Body of pancreas (tissue), 4 donors: ENCODE results near the gene IGF1R. TPM values are rescaled to one million over a fixed set of nuclear protein-coding genes. Genes with fewer than 3 reads are reported as not detected.

Experiments
- ATAC-seq: fragments of 150-250 bp; one replicate; pipeline ENCODE4 v1.9.1; 2016
- DNase-seq, 4 donors: peaks; one replicate each; pipeline ENCODE4 v3.0.0-alpha.2; 2019
- H3K27ac ChIP-seq, 4 donors: fragments of 200-600 bp; sonication (generic); 1 replicate in 3 of 4; 2 replicates in 1 of 4; pipeline versions ENCODE4 v1.5.1 to v1.6.1; 2016 to 2019; ENCODE audit warnings: mild to moderate bottlenecking in 1 of 4, mixed read lengths in 1 of 4, moderate library complexity in 1 of 4
- H3K27me3 ChIP-seq, 2 donors: fragments of 200-600 bp; sonication (generic); one replicate each; pipeline ENCODE4 v1.6.0; 2016; ENCODE audit warnings: mild to moderate bottlenecking in 1 of 2
- H3K36me3 ChIP-seq, 2 donors: fragments of 200-600 bp; sonication (generic); replicated peaks in 1 of 2; 2 replicates each; pipeline ENCODE4 v1.5.1; 2016; ENCODE audit warnings: low read depth in 2 of 2; ENCODE audit not compliant: insufficient read depth in 1 of 2
- H3K4me1 ChIP-seq: fragments of 200-600 bp; sonication (generic); one replicate; pipeline ENCODE4 v1.6.0; 2016
- H3K4me3 ChIP-seq, 2 donors: fragments of 200-600 bp; sonication (generic); 1 replicate in 1 of 2; 2 replicates in 1 of 2; pipeline ENCODE4 v1.5.1; 2016 to 2019
- H3K9me3 ChIP-seq, 3 donors: fragments of 200-600 bp; sonication (generic); 1 replicate in 2 of 3; 2 replicates in 1 of 3; pipeline ENCODE4 v1.5.1; 2016
- POLR2A ChIP-seq, 3 donors: fragments of 450-650 bp; IDR thresholded peaks; one replicate each; pipeline ENCODE4 v1.6.1; 2016; ENCODE audit warnings: antibody characterized with exemption in 3 of 3, mild to moderate bottlenecking in 2 of 3
- WGBS, 2 donors: methylation state at CpG; one replicate each; pipeline ENCODE4 v1.1.5; 2017; 5-methylcytosine and 5-hydroxymethylcytosine counted together
- intact Hi-C: fragments of 100-400 bp; cut with DNase I; formaldehyde crosslinking; loops from one replicate; pipeline ENCODE4 v1.15.1; 2023
- total RNA-seq, 2 donors: library from RNA; depleted of rRNA; stranded (reverse); fragments of >200 nt; gene quantifications; one replicate each; pipeline ENCODE4 v1.1.0, GENCODE V29; 2016
- TF ChIP-seq, protein P1 (sequence below), 7 experiments: fragments of 450-650 bp in 4 of 7; fragments of 200-600 bp in 3 of 7; sonication (generic) in 3 of 7; IDR thresholded peaks; one replicate each; pipeline ENCODE4 v1.5.1; 2016 to 2019; ENCODE audit warnings: antibody characterized with exemption in 7 of 7

IGF1R gene
- total RNA-seq, 2 donors from 2014 or later = 34.8 to 55.7 TPM

GRCh38 chr15:98855067-98855814, 206.9 kb downstream of the IGF1R start:
- DNase-seq (no peak), ATAC-seq (no peak)
- 79 to 83% methylated on average over 10 of the region's 10 CpGs for WGBS, 2 donors
- TF ChIP-seq, protein P1, sequence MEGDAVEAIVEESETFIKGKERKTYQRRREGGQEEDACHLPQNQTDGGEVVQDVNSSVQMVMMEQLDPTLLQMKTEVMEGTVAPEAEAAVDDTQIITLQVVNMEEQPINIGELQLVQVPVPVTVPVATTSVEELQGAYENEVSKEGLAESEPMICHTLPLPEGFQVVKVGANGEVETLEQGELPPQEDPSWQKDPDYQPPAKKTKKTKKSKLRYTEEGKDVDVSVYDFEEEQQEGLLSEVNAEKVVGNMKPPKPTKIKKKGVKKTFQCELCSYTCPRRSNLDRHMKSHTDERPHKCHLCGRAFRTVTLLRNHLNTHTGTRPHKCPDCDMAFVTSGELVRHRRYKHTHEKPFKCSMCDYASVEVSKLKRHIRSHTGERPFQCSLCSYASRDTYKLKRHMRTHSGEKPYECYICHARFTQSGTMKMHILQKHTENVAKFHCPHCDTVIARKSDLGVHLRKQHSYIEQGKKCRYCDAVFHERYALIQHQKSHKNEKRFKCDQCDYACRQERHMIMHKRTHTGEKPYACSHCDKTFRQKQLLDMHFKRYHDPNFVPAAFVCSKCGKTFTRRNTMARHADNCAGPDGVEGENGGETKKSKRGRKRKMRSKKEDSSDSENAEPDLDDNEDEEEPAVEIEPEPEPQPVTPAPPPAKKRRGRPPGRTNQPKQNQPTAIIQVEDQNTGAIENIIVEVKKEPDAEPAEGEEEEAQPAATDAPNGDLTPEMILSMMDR (IDR thresholded peaks at IDR 0.05) = no peak
- no peak for TF ChIP-seq POLR2A (IDR thresholded peaks at IDR 0.05)
- Histone ChIP-seq H3K27me3 (no peaks in the 10 kb centered on the region), H3K4me3 (no peak overlapping the region), H3K9me3 (no peaks in the 10 kb centered on the region), H3K4me1 (peaks cover 82% of the 10 kb centered on the region), H3K27ac (no peak overlapping the region), H3K36me3 (no peaks in the 10 kb centered on the region)
- intact Hi-C loops = no loop called here

DNA sequence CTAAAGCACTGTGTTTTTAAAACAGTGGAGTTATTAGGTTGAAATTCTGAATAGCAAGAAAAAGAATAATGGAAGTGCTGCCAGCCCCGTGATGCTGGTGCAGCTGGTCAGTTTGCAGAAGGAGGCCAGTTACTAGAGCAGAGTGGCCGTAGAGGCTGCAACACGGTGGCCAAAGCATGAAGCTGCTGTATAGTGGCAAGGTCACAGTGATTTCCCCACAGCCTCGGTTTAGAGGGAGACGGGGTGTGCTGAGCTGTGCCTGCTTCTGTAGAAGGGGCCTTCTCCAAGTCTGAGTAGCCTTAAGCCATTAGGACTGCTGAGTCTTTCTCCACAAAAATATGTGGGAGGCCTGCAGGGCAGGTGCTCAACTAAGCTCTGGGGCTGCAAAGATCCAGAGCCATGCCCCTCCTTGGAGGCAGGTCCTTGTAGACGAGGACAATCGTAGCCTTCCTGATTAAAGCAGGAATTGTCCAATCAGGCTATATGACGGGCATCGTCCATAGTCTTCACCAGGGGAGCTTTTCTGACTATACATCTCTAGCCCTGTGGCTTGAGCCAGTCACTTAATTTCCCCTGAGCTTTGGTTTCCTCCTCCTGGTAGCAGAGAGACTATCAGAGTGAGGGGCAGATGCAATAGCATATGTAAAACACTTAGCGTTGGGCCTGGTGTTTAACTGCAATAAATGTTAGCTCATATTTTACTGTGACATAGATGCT, 207.6 kb downstream of the IGF1R start:
- intact Hi-C loops = no loop called here
- ATAC-seq (no peak), DNase-seq (no peak)
- no peaks in the 10 kb centered on the region for H3K27me3 ChIP-seq
- no peak overlapping the region for H3K27ac ChIP-seq
- no peak overlapping the region for H3K4me3 ChIP-seq
- no peaks in the 10 kb centered on the region for H3K9me3 ChIP-seq
- H3K4me1 ChIP-seq = peaks cover 82% of the 10 kb centered on the region
- TF ChIP-seq POLR2A (IDR thresholded peaks at IDR 0.05) = no peak
- TF ChIP-seq, protein P1 (IDR thresholded peaks at IDR 0.05) = no peak
- 61 to 66% methylated on average over 10 of the region's 10 CpGs for WGBS, 2 donors
- no peaks in the 10 kb centered on the region for H3K36me3 ChIP-seq

DNA sequence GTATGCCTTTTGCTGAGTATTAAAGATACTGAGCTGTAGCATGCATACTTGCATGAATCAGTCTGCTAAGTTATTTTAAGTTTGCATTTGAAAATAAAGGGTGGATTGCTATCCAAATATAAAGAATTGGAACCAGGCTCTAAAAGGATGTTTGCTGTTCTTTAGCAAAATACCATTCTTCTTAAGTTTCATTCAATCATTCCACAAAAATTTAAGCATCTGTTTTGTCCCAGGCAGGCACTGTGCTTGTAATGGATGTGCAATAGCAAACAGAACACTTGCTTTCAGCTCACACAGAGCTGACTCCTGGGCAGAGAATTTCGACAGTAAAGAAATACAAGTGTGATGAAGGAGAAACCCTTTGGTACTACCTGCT, 208.2 kb downstream of the IGF1R start:
- TF ChIP-seq, protein P1 (IDR thresholded peaks at IDR 0.05) = no peak
- TF ChIP-seq POLR2A (IDR thresholded peaks at IDR 0.05) = no peak
- no peak overlapping the region for H3K4me3 ChIP-seq
- intact Hi-C loops = no loop called here
- peaks cover 82% of the 10 kb centered on the region for H3K4me1 ChIP-seq
- no peaks in the 10 kb centered on the region for H3K36me3 ChIP-seq
- ATAC-seq (no peak), DNase-seq (no peak)
- H3K27ac ChIP-seq = no peak overlapping the region
- H3K9me3 ChIP-seq = no peaks in the 10 kb centered on the region
- H3K27me3 ChIP-seq = no peaks in the 10 kb centered on the region
- 61 to 70% methylated on average over 1 of the region's 1 CpG for WGBS, 2 donors

DNA sequence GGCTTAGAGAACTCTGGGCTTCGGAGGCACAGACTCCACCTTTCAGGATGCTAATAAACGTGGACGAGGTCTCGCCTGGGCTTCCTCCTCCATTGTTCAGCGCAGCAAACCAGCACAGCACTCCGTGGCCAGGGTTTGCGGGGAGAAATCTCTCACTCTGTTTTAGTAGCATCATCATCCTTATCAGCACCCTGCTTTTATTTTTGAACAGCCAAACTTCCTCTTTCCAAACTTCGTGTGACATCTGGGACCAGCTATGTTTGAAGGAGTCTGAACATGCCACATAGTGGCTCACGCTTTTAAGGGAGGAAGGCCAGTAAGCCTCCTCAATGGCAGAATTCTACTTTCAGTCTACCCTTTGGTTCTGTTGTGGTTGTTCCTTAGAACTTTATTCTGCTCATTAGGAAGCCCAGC, 210.3 kb downstream of the IGF1R start:
- Histone ChIP-seq H3K4me1 (peaks cover 62% of the 10 kb centered on the region), H3K9me3 (no peaks in the 10 kb centered on the region), H3K4me3 (no peak overlapping the region), H3K27me3 (no peaks in the 10 kb centered on the region), H3K36me3 (no peaks in the 10 kb centered on the region), H3K27ac (no peak overlapping the region)
- ATAC-seq = no peak
- no peak for DNase-seq
- TF ChIP-seq POLR2A (IDR thresholded peaks at IDR 0.05) = no peak
- TF ChIP-seq, protein P1 (IDR thresholded peaks at IDR 0.05) = no peak
- intact Hi-C loops = no loop called here
- WGBS, 2 donors = 66 to 77% methylated on average over 9 of the region's 9 CpGs
